HG03558 (cell line): ENCODE results near the gene ST14.

ENCODE experiments used
- ATAC-seq: cut with Tn5 transposase; IDR thresholded peaks from one replicate; pipeline ENCODE4 v1.9.1; 2021; ENCODE audit warnings: moderate number of reproducible peaks; ENCODE audit not compliant: unreplicated experiment; ENCODE audit errors: extremely low read depth

ST14 gene

DNA sequence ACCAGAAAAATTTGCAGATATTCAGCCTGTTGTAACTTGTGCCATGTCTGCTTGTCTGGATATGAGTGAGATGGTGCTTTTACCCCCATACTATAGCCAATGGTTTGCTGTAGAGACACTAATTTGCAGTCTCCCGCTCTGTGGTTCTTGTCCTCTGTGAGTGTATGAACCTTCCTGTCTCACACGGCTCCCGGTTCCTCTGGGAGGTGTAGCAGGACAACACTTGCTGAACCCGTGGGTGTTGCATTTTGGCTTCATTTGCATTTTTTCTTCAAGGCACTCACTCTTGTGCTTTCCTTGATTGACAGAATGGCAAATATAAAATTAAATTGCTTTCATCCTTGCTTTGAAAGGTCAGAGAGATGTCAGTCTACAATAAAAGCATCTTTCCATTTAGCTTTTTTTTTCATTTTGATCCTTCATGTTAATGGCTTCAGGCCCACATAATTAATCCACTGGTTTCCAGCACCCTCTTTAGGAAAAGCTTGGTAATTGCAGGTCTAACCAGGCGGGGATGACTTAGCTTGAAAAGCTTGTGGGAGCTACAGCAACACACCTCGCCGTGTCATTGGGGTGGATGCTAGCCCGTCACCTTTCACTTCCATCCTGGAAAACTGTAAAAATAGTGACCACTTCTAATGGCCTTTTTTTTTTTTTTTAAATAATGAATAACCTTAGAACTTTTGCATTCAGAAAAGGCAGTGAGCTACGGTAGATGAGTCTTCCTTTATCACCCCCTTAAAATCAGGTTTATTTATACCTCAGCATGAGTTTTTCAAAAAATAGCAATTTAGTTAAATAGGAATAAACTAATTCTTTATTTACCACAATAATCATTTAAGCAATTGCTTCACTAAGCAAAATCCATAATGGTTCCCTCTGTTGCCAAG lies 27.4 kb upstream of the ST14 start:
- ATAC-seq: no peak

GRCh38 chr11:130133716-130134115 lies 25.9 kb upstream of the ST14 start:
- ATAC-seq: no peak

GRCh38 chr11:130136107-130136506 lies 23.5 kb upstream of the ST14 start:
- no peak for ATAC-seq

GRCh38 chr11:130137999-130138398 lies 21.6 kb upstream of the ST14 start:
- ATAC-seq: no peak

DNA sequence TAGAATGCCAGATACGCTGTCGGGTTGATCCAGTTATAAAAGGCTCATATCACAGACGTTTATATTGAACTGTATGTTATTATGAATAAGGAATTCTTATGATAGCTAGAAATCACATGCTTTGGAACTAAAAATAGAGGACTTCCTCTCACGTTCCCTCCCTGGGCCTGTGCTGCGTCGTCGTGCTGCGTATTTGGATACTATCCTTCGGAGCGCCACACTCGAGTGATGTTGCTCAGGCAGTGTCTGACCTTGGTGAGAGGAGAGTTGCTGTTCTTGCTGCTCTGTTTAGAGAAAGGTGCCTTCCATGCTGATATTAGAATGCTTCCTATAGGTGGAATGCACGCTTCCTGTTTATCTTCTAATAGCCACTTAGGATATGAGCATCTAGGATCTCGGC lies 20.2 kb upstream of the ST14 start:
- no peak for ATAC-seq

DNA sequence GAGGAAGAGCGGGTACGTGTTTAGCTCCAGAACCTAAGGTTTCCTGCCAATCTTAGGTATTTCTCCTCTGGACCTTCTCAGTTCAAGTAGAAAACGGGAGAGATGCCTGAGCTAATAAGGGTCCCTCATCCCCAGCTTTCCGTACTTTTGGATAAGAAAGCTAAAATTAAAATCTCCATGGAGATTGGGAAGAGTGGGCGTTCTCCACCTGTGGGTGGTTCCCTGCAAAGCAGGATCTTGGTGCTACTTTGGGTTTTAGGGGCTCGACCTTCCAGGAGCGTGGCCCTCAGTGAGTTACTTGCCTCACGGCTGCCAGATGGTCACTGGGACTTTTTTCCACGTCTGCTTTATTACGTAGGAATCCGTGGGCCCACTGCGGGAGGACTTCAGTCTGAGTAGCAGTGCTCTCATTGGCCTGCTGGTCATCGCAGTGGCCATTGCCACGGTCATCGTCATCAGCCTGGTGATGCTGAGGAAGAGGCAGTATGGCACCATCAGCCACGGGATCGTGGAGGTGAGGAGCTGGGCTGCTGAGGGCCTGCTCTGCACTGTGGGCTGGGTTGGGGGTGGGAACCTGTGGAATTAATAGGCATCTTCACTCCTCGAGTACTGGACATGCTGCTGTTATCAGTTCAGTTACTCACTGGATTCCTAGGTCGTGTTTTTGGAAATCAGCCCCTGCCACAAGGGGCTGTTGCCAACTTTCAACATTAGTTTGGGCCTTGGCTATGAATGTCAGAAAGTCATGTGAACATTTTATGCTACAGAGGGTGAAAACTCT lies 17.8 kb upstream of the ST14 start:
- ATAC-seq: no peak

- no peak for ATAC-seq
Measured at GRCh38 chr11:130144141-130144540, 15.4 kb upstream of the ST14 start.

DNA sequence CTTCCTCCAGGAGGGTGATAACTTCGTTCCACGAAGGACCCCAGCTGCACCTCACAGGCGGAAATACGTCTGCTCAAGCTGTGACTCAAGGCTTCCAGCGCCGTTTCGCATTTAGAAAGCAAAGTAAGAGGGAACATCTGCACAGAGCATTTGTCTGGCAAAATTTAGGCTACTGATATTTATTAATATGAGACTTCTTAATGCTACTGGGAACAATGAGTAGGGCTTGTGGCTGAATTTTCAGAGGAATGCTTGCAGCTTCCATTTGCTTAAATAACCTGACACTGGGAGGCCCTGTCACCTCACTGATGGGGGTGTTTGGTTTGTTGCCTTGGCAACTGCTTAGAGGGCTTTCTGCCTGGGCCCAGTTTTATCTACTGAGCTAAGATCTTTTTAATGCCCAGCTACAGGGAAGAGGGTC lies 14.7 kb upstream of the ST14 start:
- ATAC-seq: no peak

DNA sequence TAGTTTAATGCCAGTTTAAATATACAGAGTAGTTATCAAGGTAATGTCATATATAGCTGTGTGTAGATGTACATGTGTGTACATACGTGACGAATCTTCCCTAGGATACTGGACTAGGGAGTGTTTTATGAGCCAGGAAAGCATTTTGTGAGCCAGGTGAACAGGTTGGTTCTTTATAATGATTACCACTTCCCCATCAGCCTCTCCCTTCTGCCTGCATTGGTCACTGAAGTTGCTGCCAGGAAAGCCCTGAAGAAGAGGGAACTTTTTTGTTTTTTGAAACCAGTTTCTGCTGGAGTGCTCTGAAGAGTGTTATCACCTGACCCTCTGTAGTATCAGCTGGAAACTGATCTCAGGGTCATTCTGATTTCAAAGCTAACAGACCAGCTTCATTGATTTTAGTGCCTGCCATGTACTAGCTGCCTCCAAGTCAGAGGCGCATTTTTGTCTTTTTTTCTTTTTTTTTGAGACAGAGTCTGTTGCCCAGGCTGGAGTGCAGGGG lies 14.2 kb upstream of the ST14 start:
- no peak for ATAC-seq

GRCh38 chr11:130145975-130146776 lies 13.4 kb upstream of the ST14 start:
- no peak for ATAC-seq

GRCh38 chr11:130146796-130147195 lies 12.8 kb upstream of the ST14 start:
- ATAC-seq: no peak

GRCh38 chr11:130148796-130149326 lies 10.7 kb upstream of the ST14 start:
- no peak for ATAC-seq

- ATAC-seq: no peak
Measured at GRCh38 chr11:130150790-130151189, 8.8 kb upstream of the ST14 start.

DNA sequence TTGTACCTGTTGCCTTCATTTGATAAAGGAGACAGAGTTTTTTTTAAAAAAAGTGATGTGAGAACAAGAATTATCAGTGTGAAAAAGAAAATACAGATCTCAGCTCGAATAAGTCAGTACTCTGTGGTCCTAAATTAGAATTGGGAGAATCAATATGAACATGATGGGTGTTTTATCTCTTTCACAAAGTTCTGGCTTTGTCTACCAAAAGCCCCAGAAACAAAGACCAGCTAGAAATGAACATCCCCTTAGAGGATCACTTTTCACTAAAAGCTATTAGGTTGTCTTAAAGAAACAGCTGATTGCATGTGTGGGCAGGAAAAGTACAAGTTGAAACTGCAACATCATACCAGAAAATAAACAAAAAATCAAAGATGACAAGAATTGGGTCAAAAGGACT lies 8.4 kb upstream of the ST14 start:
- no peak for ATAC-seq

DNA sequence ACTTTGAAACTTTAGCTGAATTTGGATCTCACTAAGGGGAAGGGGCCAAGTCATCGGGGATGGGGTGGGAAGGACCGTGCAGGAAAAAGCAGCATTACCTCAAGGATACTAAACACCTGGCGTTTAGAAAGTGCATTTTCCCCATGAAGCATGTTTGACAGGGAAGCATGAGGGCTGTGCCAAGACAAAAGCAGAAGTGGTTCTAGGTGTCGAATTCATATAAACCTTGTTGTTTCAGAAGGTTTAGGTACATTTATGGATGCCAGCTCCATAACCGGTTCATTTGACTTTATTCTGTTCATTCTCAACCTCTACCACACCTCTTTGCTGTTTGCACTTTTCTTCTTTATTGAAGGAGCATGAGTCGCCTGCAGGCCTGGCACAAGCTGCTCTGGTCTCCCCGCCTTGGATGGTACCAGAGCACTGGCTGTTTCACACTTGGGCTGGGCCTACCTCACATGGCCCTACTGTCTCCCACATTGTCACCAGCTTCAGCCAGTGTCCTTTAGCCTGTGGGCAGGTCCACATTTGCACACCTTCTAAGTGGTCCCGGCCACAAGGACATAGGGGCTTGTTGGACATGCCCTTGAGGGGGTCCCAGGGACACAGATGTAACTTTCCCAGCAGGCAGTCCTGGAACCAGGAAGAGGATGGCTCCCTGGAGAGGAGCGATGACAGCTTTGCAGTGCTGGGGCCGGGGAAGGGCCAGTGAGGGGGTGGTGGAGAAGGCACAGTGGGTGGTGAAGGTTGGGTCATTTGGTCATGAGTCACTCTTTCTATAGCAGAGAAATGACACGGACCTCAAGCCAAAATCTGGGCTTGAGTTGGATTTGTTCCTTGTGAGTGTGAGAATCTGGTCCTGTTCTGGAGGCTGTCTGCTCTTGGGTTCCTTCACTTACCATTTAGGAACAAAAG lies 3.2 kb upstream of the ST14 start:
- ATAC-seq: no peak

DNA sequence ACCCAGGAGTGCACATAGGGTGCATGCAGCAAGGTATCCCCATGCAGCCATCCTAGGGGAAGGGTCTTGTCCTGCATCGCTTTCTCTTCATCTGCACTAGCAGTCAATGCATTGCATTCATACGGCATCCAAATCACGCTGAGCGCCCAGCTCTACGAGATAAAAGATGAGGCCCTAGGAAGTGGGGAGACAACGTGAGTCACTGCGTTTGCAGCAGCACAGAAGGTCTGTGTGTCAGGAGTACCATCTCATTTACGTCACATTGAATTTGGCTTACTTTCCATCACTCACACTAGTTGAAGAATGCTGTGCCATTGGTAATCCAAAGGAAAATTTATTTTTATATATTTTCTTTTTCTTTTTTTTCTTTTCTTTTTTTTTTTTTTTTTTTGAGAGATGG lies 2.5 kb upstream of the ST14 start:
- no peak for ATAC-seq

DNA sequence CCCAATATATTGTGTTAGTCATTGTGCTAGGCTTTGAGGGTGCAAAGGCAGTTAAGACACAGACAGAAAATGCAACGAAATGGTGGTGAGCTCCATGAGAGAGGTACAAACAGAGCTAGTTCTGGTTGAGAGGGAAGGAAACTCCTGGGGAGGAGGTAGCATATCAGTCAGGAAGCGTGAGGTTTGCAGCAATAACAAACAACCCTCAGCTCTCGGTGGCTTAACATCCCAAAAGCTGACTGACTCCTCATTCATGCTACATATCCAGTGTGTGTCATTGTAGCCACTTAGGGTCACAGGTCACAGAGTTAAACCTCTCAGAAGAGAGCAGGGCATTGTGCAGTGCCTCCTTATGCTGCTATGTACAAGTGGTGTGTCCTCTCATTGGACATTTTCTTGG lies 1.7 kb upstream of the ST14 start:
- no peak for ATAC-seq

- ATAC-seq: no peak
Measured at GRCh38 chr11:130159139-130159538, 443 bp upstream of the ST14 start.

DNA sequence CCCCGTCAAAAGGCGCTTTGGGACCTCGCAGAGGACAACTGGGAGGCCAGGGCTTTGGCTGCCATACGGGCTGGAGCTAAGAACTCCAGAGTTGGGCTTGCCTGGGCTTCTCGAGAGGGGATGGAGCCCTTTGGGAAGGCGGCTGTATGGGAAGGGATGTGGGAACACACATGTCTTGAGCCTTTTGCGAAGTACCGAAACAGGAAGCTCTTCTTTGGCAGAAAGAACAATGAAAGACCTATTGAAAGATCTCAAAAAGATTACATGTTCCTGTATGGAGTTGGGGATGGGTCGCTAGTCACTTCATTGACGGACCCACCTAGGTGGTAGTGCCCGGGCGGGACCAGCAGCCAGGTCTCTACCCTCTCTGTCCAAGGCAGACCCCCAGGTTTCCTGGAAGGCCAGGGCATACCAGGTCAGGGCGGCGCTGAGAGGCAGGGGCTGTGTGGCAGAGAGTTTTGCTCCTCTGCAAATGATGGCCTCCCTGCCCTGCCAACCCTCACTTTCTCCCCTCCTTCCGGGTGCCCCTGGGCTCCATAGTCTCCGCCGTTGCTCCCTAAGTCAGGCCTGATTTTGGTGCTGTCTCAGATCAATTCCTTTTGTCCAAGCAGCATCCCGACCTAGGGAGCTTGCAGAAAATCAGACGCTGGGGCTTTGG lies 1.0 kb downstream of the ST14 start:
- no peak for ATAC-seq
